Measurements from ENCODE around the gene AP2B1. TPM values are rescaled to one million over a fixed set of nuclear protein-coding genes. Genes with fewer than 3 reads are reported as not detected.
"Not testable (repeated sequence)": the region's sequence is repeated elsewhere in the genome, so short reads cannot be mapped to it uniquely, and the experiment has no call there.

Gene AP2B1
- 79.5 and 115 TPM in 2 replicates for total RNA-seq

DNA sequence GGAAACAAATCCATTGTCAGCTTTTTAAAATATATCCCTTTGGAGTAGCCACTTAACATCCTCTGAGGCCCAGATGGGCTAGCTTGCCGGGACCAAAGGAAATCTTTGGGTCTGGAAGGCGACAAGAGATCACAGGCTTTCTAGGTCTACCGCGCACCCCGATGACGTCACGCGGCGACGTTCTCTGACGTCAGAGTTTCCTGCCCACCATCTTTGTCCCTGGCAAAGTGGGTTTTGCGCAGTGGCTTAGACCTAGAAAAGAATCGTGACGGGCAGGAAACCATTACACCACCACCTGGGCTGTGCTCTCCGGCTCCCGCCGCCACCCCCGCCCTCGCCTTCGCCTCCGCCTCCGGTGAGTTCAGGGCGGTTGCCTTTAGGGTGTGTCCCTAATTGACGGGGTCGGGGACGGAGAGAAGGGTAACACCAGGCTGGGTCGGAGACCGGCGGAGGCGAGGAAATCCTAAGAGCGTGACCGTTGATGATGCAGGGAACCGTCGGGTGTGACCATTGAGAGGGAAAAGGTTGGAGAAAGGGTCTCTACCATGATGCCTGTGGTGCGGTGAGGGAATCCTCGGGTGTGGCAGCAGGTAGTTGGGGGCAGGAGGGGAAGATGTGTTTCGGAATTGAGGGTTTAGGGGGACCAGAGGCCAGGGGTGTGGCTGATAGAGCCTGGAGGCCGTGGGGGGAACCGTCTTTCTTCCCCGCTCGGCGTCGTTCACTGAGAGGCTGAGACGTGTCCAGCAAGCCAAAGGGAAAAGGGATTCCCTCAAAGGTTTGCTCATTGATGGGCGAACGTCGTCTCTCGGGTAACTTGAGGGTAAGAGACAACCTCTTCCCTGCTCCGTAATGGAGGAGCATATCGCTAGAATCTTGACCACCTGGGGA, at the start of gene AP2B1:
AP2B1 (plus strand) TSS at position 249 of the 888 bp plus-strand sequence. CDS start 6,709 bp downstream, outside the sequence.
- DNase-seq (ENCODE audit: low read depth in 2 of 2) = peak; percentile 96 to 98

DNA sequence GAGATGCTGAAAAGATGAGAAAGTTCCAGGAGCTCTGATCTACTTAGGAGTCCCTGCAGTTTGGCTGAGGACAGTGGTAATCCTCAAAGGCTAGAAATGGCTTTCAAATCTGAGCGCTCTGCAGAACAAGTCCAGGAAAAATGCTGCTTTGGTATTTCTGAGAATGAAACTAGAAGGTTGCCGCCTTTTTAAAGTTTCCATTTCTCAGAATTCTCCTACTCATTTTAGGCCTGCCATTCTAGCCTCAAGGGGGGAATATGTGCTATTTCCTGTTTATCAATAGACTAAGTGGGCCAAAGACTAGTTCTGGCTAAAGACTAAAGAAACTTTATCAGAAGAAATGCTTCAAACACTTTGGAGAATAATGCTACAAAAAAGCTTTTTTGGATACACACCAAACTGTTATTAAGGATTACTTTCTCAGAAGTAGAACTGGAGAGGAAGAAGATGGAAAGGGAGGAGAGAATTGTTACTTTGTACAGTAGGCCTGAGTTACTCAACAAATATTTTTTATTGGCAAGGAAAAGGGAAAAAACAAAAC, 49.5 kb upstream of the AP2B1 start, which contains the start of gene SLFN12L:
SLFN12L (minus strand) TSS at position 78 of the 541 bp plus-strand sequence. CDS start 15,314 bp downstream, outside the sequence.
- no peak for DNase-seq (ENCODE audit: low read depth in 2 of 2)

DNA sequence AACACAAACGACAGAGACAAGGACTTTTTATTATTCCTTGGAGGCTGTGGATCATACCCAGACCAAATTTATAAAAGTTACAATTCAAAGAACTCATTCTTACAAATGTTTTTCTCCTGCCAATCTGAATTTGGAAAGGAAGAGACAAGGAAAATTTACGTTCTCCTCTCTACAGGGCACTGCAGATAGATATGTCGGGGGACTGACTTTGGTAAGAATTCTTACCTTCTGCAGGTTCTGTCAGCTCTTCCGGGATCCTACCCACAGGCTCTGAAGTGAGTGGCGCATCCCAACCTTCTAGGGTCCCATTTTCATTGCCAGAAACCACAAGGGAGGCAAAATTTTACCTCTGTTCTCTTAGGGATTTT, 47.5 kb upstream of the AP2B1 start:
- DNase-seq (ENCODE audit: low read depth in 2 of 2) = no peak

DNA sequence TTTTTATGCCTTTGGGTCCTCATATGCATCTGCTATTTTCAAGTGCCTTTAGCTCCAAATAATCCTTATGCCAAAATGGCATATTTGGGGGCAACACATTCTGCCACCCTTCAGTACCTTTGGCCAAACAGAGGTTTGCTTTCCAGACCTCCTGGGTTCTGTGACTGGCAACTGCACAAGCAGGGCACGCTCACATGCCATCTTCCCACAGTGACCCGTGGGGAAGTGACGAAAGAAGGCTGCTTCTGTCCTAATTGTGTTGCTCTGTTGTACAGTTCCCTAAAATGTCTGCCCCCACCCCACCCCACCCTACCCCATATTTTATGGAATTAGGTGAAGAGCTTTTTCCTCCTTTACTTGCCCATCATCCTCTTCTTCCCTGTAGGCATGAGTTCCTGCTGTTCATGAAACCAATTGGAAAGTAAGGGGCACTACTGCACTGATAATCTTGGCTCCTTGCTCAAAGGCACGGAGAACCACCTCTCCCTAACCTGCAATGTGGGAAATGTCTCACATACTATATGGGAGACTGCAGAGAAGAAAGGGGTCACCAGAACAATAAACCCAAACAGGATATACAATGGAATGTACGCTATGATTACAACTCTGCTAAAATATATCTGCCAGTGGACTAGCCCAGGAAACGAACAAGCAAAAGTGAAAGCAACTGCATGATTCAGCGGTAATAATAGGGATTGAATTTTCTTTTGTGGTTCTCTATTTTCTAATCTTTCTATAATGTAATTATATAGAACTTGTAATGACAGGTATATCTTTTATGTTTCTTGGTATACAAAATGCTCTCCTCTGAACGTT, 46.3 kb upstream of the AP2B1 start:
- DNase-seq (ENCODE audit: low read depth in 2 of 2) = peak; percentile 79 to 80

DNA sequence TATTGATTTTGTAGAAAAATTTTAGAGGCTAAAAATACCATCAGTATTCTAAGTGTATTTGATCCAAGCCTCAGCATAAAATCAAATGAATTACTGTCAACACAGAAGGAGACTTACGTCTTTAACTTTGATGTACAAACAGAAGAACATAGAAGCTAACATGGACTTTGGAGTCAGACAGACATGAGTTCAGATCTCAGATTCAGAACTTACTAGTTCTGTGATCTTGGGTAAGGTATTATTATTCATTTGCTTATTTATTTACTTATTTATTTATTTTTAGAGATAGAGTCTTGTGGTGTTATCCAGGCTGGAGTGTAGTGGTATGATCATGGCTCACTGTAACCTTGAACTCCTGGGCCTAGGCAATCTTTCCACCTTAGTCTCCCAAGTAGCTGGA, 45.7 kb upstream of the AP2B1 start:
- DNase-seq (ENCODE audit: low read depth in 2 of 2) = no peak

DNA sequence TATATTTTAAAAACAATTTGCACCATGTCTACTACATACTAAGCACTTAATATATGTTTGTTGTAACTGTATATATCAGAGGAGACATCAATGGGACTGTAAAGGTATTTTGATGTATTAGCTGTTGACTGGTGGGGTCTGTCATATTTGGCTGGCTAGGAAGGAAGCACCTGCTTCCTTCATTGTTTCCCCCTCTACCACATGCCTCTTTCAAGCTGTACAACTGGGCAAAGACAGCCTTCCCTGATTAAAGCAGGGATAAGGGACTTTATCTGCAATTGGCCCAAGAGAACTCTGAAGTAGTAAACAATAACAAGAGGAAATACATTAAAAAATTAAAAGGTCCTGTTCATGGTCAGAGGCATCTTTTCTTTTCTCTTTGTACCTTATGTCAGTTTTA, 44.1 kb upstream of the AP2B1 start:
- peak; percentile 71 to 88 for DNase-seq (ENCODE audit: low read depth in 2 of 2)

DNA sequence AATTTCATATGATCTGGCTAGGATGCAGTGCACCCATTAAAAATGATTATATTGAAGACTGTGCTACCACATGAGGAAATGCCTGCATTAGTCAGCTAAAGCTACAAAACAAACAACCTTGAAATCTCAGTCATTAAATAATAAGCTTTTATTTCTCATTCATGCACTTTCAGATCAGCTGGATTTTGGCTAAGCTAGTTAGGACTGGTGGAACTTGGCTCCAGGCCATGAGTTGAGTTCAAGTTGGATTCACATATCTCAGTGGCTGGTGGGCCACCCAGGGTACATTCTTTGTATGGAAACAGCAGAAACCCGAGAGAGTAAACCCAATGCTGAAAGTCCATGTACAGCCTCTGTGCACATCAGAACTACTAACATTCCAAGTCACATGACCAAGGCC, 43.3 kb upstream of the AP2B1 start:
- peak in 1 of 2 donors; percentile 58 for DNase-seq (ENCODE audit: low read depth in 2 of 2)

DNA sequence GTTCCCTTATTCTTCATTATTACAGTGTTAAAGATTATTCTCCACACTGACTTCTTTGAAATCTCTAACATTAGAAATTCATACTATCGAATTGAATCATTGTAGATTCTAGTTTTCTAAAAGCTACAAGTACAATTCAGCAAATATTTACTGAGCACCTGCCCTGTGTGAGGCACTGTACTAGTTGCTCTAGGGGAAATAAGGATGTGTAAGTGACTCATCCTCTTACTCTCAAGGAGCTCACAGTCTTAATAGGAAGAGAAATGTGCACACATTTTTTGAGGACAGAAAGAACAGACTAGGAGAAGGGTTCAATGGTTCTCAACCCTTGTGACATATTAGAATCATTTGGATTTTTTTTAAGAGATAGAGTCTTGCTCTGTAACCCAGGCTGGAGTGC, 42.0 kb upstream of the AP2B1 start:
- DNase-seq (ENCODE audit: low read depth in 2 of 2) = no peak

DNA sequence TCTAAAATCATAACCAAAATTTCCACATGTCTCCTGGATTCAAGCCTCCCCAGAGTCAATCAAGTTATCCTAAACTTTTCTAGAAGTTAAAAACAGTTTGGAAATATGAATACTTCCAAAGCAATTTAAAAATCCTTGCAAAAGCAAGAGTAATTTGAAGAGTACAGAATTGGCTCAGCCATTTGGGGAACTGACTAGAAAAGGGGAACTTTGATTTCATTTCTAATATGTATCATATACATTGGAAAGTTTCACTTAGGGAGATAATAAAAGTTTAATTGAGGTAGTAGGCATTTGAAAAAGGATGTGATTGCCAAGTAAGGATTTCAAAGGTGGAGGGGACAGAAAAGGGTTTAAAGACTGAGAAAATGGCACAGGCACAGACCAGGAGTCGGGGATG, 40.6 kb upstream of the AP2B1 start:
- DNase-seq (ENCODE audit: low read depth in 2 of 2) = no peak

DNA sequence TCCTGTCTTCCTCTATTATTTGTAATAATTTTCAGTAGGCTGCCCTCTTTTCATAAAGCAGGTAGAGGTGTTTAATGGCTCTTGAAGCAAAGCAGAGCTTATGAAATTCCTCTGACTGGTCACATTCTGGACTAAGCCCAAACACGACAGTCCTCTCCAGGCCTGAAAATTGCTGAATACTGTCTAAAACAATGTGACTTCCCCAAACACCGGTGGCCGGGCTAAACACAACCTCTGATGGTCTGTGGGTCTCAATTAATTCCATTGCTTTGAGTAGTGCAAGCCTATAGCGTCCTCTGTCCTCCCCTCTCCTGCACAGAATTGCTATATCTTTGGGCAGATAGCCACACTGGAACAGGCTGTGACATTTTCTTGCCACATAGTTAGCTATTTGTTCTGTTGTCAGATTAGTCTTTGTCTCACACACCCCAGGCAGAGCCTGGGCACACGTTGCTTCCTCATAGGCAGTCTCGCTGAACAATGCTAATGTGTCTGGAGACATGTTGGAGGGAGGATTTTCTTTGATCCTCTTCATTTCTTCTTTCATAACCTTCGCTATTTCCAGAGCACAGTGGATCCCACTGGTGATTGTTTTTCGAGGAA, 38.8 kb upstream of the AP2B1 start:
- no peak for DNase-seq (ENCODE audit: low read depth in 2 of 2)

DNA sequence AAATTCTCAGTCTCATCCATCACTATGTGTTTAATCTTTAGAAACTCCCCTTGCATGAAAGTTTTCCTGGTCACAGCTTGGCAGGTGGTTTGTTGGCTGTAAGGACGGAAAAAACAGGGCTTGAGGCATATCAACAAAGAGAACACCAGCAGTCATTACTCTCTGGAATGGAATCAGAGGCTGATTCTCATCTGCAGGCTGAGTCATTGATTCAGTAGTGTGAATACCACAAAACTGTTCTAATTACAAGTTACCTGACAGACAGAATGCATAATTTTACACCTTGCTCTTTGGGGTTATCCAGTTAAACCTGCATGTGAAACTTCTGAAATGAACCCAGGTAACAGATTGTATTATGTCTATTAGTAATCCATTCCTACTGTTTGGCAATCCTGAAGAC, 38.1 kb upstream of the AP2B1 start:
- no peak for DNase-seq (ENCODE audit: low read depth in 2 of 2)

DNA sequence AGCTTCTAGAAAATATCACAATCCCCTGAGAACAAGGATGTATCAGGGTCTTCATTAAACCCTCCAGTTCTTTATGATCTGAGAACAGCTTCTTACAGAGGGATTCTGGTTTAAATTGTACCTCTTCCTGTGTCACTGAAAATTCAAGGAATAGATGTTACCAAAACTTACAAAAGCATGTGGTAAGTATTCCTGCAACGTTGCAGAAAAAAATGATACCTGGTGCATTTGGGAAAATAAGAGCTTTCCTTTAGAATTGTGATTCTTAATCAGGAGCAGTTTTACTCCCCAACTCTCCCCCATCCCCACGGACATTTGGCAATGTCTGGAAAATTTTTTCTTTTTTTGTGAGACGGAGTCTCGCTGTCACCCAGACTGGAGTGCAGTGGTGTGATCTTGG, 33.8 kb upstream of the AP2B1 start:
- DNase-seq (ENCODE audit: low read depth in 2 of 2) = no peak

DNA sequence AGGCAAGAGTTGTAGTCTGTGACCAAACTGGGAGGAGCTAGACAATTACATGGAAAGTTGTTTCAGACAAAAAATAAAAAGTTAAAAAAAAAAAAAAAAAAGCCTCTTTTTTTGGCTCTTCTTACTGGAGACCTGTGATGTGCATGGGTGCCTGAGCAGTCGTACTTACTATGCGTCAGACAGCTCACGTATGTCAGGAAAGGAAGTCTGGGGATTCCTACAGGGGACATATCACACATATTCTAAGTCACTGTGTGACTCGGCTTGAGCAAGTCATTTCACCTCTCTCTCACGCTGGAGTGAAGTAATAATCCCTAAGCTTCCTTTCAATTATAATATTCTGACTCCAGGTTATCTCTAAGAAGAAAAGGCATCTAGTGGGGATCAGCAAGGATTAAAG, 32.5 kb upstream of the AP2B1 start:
- no peak for DNase-seq (ENCODE audit: low read depth in 2 of 2)

DNA sequence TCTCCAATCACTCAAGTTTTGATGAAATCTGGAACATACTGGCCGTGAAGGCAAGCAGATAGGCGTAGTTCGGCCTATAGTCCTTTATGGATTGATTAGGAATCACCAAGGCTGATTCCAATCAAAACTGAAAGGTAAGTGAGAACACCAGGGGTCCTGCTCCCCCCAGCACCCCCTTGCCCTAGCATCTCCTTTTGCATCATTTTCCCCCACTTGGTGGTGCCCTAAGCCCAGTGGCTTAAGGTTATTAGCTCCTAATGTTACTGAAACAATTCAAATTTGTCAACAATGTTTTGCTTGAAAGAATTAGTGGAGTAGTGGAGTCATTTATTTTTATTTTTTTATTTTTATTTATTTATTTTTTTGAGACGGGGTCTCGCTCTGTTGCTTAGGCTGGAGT, 31.4 kb upstream of the AP2B1 start:
- no peak for DNase-seq (ENCODE audit: low read depth in 2 of 2)

DNA sequence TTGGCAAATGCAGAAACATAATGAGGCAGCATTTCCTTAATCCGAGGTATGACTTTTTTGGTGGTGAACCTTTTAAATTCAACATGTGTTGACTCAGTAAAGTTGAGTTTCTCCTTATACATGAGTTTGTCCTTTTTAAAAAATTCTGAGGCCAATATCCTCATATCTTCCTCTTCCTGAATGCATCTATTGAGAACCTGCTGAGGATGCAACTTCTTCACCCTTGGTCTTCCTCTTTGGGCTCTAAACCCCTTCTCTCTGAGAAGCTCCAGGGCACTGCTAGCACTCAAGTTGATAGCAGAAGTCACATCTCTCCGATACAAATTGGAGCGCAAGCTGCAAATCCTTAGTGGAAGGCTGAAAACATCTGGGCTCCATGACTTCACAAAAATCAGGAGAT, 29.8 kb upstream of the AP2B1 start:
- DNase-seq (ENCODE audit: low read depth in 2 of 2) = no peak

DNA sequence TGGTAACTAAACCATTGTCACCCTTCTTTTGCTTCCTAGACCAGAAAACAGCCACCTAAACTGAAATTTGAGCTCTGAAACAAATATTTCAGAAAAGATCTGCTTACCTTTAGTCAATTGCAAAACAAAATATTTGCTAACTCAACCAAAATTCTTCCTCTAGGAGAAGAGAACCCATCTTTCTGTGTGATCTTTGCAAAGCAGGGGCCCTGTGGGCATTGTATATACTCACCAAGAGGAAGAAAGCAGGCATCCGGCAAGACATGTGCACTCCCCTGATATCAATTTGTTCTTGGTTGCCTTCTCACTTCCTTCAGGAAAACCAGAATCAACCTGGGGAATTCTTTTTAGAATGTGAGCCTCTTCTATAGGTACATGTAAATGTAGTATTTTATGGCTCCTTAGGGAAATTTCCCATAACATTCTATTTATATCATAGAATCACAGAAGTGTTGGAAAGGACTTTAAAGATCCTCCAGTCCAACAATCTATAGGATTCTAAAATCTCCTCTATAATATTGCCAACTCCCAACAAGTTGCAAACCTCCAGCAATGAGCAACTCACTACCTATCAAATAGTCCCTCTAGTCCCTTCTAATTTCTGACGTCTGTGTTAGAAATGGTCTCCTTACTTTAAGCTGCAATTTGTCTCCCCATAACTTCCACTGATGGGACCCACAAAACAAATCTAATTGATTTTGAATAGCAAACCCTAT, 27.5 kb upstream of the AP2B1 start:
- DNase-seq (ENCODE audit: low read depth in 2 of 2) = no peak

DNA sequence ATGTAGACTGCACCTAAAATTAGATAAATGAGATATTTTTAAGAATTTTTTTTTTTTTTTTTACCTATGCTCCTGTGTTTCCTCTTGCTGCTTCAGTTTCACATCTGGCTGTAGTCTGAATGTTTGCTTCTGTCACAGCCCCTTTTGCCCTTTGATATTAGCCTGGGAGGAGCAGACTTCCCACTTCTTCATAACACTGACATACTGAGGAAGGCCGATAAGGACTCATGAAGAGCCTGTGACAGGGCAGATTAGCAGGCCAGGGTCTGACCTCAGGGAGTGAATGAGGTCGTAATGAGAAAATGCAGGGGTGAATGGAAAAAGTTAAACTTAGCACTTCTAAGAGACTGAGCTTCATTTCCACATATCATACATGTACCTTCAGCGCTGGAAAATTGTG, 26.4 kb upstream of the AP2B1 start, which contains the start of gene SLFN14:
SLFN14 (minus strand) TSS at position 117 of the 400 bp plus-strand sequence. CDS start 2,757 bp downstream, outside the sequence.
- DNase-seq (ENCODE audit: low read depth in 2 of 2) = no peak

DNA sequence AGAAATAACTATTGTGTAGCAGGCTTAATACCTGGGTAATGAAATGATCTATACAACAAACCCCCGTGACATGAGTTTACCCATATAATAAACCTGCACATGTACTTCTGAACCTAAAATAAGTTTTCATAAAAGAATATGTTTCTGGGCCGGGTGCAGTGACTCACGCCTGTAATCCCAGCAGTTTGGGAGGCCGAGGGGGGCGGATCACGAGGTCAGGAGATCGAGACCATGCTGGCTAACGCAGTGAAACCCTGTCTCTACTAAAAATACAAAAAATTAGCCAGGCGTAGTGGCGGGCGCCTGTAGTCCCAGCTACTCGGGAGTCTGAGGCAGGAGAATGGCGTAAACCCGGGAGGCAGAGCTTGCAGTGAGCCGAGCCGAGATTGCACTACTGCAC, 23.9 kb upstream of the AP2B1 start:
- not testable (repeated sequence) for DNase-seq (ENCODE audit: low read depth in 2 of 2)

DNA sequence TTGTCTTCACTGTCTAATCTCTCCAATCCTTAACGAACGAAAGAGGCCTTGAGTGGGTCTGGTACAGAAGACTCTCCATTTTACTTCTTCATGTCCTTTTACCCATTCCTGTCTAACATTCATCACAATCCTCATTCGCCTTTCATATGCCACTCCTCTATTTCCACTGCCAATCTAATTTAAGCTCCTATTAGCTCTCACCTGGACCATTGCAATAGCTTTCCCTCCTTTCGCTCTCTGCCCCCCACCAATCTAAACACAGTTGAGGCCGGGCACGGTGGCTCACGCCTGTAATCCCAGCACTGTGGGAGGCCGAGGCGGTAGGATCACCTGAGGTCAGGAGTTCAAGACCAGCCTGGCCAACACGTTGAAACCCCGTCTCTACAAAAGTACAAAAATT, 20.2 kb upstream of the AP2B1 start:
- no peak for DNase-seq (ENCODE audit: low read depth in 2 of 2)

DNA sequence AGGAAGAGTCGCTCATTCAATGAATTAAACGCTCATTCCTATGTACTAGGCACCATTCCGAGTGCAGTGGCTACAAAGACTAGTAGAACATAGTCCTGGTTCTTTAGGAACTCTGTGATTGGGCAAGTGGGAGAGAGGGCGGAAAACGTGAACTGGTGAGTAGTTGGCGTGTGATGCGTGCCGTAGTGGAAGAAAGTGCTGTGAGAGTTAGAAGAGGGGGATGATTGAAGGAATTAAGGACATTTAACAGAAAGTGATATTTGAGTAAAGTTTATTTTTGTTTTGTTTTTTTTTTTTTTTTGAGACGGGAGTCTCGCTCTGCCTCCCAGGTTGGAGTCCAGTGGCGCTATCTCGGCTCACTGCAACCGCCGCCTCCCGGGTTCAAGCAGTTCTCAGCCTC, 18.6 kb upstream of the AP2B1 start:
- peak; percentile 12 to 68 for DNase-seq (ENCODE audit: low read depth in 2 of 2)

DNA sequence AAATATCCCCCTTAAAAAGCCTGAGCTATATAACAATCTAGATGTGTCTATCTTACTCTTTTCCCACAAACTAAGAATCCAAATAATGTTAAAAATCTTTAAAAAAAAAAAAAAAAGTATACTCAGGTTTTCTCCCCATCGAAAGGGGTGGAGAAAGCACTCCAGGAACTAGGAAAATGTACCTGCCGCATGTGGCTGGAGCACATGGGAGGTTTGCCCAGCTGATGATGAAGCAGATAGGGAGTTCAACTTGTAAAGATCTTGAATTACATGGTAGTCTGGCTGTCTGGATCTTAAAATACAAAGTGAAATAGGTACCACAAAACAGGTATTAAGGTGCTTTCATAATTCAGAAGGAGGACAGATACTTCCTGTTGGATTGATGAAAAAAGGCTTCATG, 17.7 kb upstream of the AP2B1 start:
- no peak for DNase-seq (ENCODE audit: low read depth in 2 of 2)

All from dermis microvascular lymphatic vessel endothelial cell (primary cell).